ENCODE results near the gene UBAC2.
"Not testable (repeated sequence)": the region's sequence is repeated elsewhere in the genome, so short reads cannot be mapped to it uniquely, and the experiment has no call there.

The UBAC2 gene

GRCh38 chr13:99392470-99393135 is 191.9 kb downstream of the UBAC2 start:
- no peak for DNase-seq (ENCODE audit: low spot score)
- Histone ChIP-seq H3K36me3 (ENCODE audit: low read depth) (no peaks in the 10 kb centered on the region), H3K4me3 (ENCODE audit: severe bottlenecking) (no peak overlapping the region), H3K9me3 (ENCODE audit: severe bottlenecking) (no peaks in the 10 kb centered on the region), H3K4me1 (ENCODE audit: insufficient read depth, poor library complexity, severe bottlenecking) (no peaks in the 10 kb centered on the region), H3K27ac (ENCODE audit: poor library complexity, severe bottlenecking) (no peak overlapping the region), H3K27me3 (ENCODE audit: insufficient read depth, poor library complexity, severe bottlenecking) (no peaks in the 10 kb centered on the region)
- TF ChIP-seq CTCF (IDR thresholded peaks at IDR 0.05; ENCODE audit: poor library complexity, severe bottlenecking), result no peak
- ATAC-seq (ENCODE audit: low read depth), result no peak

GRCh38 chr13:99393391-99393790 is 192.7 kb downstream of the UBAC2 start:
- not testable (repeated sequence) for H3K4me1 ChIP-seq (ENCODE audit: insufficient read depth, poor library complexity, severe bottlenecking); H3K27me3 ChIP-seq (ENCODE audit: insufficient read depth, poor library complexity, severe bottlenecking); H3K4me3 ChIP-seq (ENCODE audit: severe bottlenecking); DNase-seq (ENCODE audit: low spot score); H3K9me3 ChIP-seq (ENCODE audit: severe bottlenecking); H3K36me3 ChIP-seq (ENCODE audit: low read depth); ATAC-seq (ENCODE audit: low read depth); H3K27ac ChIP-seq (ENCODE audit: poor library complexity, severe bottlenecking)

GRCh38 chr13:99393791-99394735 is 193.4 kb downstream of the UBAC2 start:
- ATAC-seq (ENCODE audit: low read depth) (no peak), DNase-seq (ENCODE audit: low spot score) (no peak)
- no peak overlapping the region for H3K27ac ChIP-seq (ENCODE audit: poor library complexity, severe bottlenecking)
- no peak overlapping the region for H3K4me3 ChIP-seq (ENCODE audit: severe bottlenecking)
- H3K27me3 ChIP-seq (ENCODE audit: insufficient read depth, poor library complexity, severe bottlenecking), result no peaks in the 10 kb centered on the region
- no peaks in the 10 kb centered on the region for H3K9me3 ChIP-seq (ENCODE audit: severe bottlenecking)
- H3K36me3 ChIP-seq (ENCODE audit: low read depth), result no peaks in the 10 kb centered on the region
- no peak for TF ChIP-seq CTCF (IDR thresholded peaks at IDR 0.05; ENCODE audit: poor library complexity, severe bottlenecking)
- H3K4me1 ChIP-seq (ENCODE audit: insufficient read depth, poor library complexity, severe bottlenecking), result no peaks in the 10 kb centered on the region

DNA sequence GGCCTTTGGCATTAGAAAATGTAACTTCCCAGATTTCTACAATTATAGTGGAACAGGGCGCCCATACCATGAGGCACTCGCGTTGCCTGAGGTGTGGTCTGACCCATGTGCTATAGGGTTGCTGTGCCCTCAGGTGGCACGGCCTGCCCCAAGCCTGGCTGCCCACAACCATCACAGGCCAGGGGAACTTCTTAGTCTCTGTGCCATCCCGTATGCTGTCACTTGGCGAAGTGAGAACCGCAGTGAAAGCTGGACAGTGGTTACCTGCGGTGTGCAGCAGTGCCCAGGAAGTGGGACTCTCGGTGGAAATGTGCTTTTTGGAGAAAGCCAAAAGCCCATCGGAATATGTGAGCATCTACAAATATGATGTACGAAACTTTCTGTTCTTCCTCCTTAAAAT is 194.8 kb downstream of the UBAC2 start:
- no peak for TF ChIP-seq CTCF (IDR thresholded peaks at IDR 0.05; ENCODE audit: poor library complexity, severe bottlenecking)
- Histone ChIP-seq H3K9me3 (ENCODE audit: severe bottlenecking) (no peaks in the 10 kb centered on the region), H3K4me3 (ENCODE audit: severe bottlenecking) (no peak overlapping the region), H3K27me3 (ENCODE audit: insufficient read depth, poor library complexity, severe bottlenecking) (no peaks in the 10 kb centered on the region), H3K27ac (ENCODE audit: poor library complexity, severe bottlenecking) (no peak overlapping the region), H3K4me1 (ENCODE audit: insufficient read depth, poor library complexity, severe bottlenecking) (no peaks in the 10 kb centered on the region), H3K36me3 (ENCODE audit: low read depth) (no peaks in the 10 kb centered on the region)
- DNase-seq (ENCODE audit: low spot score) (no peak), ATAC-seq (ENCODE audit: low read depth) (no peak)

DNA sequence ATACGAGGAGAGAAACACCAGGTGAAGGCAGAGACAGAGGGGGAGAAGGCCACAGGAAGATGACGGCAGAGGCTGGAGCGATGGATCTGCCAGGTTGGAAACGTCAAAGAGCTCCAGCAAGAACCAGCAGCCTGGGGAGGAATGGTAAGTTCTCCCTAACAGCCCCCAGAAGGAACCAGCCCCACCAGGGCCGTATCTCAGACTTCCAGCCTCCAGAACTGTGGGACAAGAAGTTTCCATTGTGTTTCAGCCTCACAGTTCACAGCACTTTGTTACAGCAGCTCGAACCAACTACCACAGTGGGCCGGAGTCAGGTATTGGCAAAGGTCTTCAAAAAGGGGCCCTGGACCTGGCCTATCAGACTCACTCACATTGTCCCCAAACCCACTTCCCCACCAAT is 195.8 kb downstream of the UBAC2 start:
- TF ChIP-seq CTCF (IDR thresholded peaks at IDR 0.05; ENCODE audit: poor library complexity, severe bottlenecking), result no peak
- Histone ChIP-seq H3K27me3 (ENCODE audit: insufficient read depth, poor library complexity, severe bottlenecking) (no peaks in the 10 kb centered on the region), H3K4me3 (ENCODE audit: severe bottlenecking) (no peak overlapping the region), H3K36me3 (ENCODE audit: low read depth) (no peaks in the 10 kb centered on the region), H3K27ac (ENCODE audit: poor library complexity, severe bottlenecking) (no peak overlapping the region), H3K9me3 (ENCODE audit: severe bottlenecking) (no peaks in the 10 kb centered on the region), H3K4me1 (ENCODE audit: insufficient read depth, poor library complexity, severe bottlenecking) (no peaks in the 10 kb centered on the region)
- DNase-seq (ENCODE audit: low spot score), result no peak
- ATAC-seq (ENCODE audit: low read depth), result no peak
